ENCODE data around the gene STAT2.

DNA sequence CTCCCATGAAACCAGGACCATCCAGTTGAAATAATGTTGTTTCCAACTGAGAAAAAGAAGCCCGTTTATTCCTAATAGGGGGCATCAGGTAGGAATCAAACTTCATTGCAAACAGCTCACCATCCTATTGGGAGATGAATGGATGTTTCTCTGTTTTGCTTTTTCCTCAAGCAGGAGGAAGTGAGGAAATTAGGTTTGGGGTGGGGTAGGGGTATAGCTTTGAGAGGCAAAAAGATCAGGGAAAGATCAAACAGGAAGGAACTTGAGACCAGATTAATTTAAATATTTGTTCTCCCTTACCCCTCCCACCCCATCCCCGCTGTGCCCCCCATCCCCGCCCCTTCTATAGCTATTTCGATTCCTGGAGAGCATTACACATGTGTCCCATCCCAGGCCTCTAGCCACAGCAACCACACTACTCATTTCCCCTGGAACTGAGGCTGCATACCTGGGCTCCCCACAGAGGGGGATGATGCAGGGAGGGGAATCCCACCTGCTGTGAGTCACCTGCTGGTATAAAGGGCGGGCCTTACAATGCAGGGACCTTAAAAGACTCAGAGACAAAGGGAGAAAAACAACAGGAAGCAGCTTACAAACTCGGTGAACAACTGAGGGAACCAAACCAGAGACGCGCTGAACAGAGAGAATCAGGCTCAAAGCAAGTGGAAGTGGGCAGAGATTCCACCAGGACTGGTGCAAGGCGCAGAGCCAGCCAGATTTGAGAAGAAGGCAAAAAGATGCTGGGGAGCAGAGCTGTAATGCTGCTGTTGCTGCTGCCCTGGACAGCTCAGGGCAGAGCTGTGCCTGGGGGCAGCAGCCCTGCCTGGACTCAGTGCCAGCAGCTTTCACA lies 21.4 kb downstream of the STAT2 start, which contains the start of gene IL23A:
- TF ChIP-seq EZH2 (IDR thresholded peaks at IDR 0.05) (no peak), POLR2AphosphoS5 (IDR thresholded peaks at IDR 0.05; ENCODE audit: borderline replicate concordance, low read depth, low read length) (no peak), FOXP2 (optimal IDR thresholded peaks at IDR 0.05; ENCODE audit: control extremely low read depth, extremely low read length, insufficient read depth) (no peak)

All from SK-N-MC (cell line).